ENCODE results near the gene GNG12.

Gene GNG12

DNA sequence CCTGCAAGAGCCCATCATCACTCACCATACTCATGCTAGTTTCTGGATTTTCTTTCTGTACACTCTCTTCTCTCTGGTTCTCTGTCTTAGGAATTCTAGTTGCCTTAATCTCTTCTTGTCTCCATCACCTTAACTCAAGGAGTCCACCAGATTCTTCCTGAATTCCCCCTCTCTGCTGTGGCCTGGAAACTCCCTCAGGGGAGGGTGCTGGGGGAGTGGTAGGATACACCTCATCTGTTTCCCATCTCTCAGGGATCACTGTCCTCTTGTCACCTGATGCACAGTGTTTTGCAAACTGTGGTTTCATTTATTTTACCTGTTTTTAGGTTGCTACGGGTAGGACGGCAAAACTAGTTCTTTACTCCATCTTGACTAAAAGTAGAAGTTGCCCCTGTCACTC is 6.6 kb upstream of the GNG12 start:
- DNase-seq = no peak

DNA sequence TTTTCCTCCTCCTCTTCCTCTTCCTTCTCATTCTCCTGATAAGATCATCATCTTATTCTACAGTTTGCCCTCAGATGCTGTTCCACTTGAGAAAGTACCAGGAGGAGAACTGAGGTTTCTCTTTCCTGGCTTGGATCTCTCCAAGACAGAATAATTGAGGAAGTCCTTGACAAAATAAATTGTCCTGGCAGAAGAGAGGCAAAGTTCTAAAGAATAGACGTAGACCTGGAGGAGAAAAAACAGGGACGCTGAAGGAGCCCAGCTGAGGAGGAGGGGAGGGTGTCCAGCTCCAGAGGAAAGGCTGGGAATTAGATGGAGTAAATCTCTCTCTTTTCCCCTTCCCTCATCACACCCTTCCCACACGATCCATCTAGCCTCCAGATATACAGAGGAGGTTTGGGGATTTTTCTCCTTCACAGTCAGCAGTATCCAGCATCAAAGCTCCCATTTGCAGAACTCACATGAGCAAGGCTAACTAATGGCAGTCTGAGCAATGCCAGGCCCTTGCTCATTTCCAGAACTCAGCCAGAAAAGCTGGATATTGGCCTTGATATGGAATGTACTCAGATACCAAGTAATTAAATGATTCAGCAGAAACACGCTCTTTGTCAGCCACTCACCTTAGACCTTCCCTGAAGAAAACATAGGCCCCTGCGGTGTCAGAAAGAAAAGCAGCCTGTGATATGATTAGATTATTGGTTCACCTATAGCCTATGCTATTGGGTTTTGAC is 5.1 kb upstream of the GNG12 start:
- peak; percentile 61 for DNase-seq

DNA sequence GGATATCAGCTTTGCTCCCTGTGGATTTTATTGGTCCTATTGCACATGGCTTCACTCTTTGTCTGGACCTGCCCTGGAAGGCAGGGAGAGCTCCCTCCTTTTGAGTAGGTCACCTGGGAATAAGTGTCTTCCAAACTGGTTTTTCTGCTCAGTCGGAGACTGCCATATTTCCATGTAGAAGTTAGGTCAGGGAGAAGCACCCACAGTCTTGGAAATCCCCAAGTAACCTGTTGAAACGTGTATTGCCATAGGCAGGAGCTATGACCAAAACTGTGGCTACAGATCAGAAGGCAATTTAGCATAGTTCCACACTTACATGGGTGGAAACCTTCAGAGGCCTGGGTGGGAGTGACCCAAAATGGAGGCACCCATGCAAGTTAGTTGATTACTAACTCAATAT is 3.5 kb upstream of the GNG12 start:
- DNase-seq = no peak

DNA sequence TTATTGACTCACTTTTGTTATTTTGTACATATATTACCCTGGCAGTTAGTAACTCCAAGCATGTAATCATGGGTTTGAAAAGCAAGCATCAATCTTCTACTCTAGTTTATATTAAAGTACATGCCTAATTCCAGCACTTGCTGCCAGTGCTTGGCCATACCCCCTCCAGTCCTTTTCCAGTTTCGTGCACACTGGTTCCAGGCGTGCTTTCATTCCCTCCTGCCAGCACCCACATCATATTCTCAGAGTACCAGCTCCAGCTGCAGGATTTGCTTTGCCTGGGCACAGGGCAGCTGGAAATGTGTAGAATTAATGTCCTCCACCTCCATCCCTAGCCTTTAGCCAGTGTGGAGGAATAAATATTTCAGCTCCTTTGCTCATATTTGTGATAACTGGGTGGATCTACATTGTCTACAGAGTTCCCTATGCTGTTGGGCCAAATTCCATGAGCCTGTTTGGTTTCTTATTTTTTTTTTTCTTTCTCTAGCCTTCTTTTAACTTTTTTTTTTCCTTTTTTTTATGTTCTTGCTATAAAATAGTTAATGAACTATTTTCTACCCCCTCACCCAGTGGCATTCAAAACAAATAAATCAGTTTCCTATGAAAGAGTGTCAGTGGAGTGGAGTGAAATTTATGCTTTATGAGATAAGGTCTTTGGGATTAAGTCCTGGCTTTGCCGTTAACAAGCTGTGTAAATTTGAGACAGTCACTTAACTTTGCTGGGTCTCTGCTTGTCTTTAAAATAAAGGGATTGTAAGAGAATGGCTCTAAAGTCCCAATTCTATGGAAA is 2.6 kb upstream of the GNG12 start:
- no peak for DNase-seq

DNA sequence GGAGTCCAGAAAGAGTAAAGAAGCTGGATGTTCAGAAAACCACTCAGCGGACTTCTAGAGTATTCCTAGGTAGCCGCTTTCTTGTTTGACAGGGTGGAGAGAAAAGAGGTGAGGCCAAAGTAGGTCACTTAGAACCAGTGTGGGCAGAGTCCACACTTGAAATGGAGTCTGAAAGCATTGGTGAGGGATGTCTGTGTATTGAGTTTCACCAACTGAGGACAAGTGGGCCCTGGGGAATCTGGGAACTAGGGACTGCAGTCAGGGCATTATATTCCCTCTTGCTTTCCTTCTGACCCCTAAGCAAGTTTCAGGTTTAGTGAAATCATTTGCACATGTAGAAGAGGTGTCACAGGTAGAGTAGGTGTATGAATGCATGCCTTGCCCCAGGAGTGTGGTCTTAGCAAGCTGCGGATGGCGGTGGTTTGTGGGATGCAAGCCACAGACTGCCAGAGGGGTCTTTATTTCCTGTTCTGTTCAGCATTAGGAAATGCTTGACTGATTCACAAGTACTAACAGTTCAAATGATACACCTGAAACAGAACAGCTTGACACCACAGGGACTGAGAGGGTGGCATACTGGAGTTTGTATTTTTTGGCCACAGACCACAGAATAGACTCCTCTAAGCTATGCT is 1.1 kb upstream of the GNG12 start:
- no peak for DNase-seq

DNA sequence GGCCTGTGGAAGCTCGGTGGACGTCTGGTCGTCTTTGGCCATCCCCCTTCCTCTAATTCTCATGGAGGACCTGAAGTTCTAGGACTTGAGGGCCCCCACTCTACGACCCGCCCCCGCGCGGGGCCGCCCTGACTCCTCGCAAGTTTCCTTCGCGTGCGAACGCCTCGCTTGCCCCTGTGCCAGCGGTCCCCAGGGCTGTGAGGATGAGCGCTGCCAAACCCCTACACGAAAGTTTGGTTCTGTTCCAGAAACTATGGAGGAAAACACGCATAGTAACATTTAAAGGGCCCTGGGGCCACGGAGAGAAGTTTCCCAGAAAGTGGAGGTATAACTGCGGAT is 304 bp upstream of the GNG12 start:
- DNase-seq = peak; percentile 73

DNA sequence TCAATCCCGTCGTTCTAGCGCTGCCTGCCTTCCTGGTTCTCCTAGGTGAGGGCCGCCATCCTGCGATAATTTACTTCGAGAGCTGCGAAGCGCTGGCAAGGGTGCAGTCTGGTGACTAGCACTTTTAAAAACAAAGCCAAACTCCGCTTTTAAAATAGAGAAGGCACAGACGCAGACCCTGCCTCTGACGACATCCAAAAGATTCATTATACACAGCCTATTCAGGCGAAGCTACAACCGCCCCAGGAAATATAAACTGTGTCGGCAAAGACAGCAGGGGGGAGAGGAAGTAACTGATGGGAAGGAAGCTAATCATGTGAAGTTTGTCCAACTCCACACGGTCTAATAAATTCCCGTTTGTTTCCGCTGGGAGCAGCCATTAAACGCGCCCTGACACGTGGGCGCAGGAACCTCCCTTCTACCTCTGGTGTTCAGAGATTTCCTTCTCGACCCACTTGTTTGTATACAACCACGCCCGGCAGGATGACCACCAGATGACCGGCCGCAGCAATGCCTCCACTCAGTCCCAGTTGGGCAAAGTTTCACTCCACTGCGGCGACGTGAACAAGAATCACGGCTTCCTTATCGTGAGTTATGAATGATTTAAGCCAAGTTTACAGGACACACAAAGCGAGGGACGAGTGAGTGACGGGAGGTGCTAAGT is 1.3 kb downstream of the GNG12 start:
- DNase-seq = peak; percentile 66

DNA sequence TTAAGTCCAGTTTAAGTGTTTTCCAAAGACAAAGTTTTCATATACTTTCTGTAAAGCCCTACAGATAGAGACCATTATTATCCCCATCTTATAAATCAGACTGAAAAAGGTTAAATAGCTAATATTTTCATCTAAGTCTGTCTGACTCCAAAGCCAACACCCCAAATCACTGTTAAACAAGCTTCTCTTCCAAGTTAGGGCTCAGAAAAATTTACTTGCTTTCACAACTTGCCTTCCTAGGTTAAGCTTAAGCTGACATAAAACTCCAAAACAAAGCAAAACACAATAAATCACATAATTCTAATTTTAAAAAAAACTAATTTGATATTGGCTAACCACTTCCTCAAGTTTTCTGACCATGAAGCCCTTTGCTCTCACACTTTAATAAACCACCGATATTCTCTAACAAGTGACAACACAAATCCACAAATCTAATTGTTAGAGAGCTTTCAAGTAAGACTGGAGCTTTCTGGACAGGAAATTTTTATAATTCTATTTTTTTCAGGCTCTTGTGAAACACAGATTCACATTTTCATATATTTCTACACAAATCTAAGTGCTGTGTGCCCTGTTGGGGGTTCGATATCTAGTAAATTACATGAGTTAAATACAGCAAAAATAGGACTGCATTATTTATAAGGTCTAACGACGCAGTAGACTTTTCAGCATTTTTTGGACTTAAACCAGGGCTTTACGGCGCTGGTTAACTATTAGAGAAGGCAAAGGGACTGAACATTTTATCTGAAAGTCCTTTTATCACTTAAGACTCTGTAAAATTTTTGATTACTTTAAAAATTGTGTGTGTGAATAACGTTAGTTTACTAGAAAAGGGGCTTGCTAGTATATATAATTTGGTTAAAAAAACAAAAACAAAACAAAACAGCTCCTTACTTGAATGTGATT is 2.1 kb downstream of the GNG12 start:
- no peak for DNase-seq

DNA sequence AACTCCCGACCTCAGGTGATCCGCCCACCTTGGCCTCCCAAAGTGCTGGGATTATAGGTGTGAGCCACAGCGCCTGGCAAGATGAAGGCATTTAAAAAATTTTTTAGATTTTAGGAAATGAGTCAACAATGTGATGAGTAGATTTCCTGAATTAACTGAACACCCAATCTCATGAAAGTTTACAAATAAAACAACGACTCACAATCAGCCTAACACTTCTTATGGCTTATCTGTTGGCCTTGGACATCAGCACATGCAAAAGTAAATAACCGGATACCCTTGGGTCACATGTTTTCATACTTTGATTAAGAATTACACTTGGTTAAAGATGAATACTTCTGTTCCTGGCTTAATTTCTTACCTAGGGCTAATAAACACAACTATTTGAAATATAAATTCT is 3.0 kb downstream of the GNG12 start:
- DNase-seq = no peak

DNA sequence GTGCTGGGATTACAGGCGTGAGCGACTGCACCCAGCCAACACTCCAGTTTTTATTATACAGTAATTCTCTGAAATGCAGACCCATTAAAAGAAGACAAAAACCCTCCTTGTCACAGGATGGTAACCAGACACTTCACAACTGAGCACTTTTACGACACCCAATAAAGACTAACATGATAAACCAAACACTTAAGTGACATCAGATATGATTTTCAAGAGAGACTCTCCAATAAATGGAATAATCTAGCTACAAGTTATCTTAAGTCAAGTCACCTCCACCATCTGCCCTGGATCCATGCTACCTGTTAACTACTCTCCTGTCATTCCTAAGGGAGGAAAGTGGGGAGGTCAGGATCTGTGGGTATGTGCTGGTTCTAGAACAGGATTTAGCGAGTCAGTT is 5.6 kb downstream of the GNG12 start:
- DNase-seq = no peak

DNA sequence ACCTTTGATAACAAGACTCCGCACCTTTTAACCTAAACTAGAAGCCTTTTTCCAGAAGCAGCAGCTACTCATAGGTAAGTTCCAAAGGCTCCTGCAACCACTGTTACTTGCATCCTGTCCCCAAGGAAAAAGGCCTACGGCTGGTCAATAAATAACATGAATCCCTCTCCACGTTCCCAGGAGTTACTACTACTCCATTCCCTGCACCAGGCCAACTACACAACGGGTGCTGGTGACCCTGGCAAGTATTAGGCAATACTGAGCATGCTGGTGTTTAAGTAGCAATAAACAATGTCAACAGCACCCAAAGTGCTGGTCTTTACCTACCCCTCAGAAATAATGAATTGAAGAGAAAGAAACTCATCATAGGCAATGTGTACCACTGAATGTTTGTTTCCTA is 7.7 kb downstream of the GNG12 start:
- DNase-seq = no peak

DNA sequence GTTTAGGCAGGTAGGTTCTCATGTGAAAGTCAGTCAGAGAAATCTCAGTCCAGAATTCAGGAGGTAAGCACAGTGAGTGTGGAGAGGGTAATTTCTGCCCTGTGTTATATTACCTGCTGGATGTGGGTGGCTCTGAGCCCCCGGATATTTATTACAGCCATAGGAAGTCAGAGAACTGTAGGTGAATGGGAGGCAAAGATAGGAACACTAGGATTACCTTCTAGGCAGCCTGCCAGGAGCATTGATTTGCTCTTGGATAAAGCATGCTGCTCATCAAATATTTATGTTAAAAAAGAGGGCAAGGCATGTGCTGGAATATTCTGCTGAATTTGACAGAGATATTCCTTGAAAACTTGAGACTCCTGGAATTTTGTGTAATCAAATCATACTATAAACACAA is 8.5 kb downstream of the GNG12 start:
- DNase-seq = no peak

DNA sequence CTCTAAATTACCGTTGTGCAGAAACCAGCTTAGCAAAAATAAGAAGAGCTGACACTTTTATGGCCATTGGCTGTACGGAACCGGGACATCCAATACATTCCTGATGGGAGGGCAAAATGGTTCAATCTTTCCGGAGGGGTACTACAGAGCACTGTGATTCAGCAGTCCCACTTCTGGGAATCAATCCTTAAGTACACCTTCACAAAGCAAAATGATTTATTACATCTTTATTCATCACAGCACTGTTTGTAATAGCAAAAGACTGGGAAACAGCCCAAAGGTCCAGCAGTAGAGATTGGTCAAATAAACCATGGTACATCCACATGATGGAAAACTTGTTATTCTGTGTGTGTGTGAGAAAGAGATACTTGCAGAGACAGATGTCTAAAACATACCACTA is 9.7 kb downstream of the GNG12 start:
- DNase-seq = peak; percentile 25

DNA sequence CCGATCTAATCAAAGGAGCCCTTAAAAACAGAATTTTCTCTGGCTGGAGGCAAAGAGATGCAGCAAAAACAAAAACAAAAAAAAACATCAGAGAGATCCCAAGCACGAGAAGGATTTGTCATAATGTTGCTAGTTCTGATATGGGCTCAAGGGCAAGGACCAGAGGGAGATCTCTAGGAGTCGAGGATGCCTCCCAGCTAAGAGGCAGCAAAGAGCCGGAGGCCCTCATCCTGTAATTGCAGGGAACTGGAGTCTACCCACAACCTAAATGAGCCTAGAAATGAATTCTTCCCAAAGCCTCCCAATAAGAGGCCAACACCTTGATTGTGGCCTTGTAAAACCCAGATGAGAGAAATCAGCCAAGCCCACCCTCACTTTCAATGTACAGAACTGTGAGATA is 12.0 kb downstream of the GNG12 start:
- no peak for DNase-seq

DNA sequence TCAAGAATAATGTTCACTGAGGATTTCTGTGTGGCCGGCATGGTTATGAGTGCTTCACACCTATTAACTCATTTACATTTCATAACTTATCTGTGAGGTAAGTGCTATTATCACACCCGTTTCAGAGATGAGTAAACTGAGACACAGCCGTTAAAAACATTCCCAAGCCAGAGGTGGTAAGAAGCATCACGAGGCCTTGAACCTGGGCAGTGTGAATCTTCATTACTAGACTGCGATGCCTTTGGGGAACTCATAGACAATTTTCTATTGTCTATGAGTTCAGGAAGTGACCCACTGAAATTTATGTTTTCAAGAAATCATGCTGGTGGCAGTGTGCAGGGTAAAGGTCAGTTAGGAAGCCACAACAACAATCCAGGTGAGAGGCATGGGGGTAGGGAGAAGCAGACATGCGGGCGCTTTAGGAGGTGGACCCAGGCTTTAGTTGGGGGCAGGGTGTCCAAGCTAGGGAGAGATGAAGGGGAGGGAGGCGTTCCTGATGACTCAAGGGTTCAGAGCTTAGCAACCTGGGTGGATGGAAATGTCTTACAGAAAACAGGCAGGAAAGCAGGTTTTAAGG is 14.5 kb downstream of the GNG12 start:
- no peak for DNase-seq

DNA sequence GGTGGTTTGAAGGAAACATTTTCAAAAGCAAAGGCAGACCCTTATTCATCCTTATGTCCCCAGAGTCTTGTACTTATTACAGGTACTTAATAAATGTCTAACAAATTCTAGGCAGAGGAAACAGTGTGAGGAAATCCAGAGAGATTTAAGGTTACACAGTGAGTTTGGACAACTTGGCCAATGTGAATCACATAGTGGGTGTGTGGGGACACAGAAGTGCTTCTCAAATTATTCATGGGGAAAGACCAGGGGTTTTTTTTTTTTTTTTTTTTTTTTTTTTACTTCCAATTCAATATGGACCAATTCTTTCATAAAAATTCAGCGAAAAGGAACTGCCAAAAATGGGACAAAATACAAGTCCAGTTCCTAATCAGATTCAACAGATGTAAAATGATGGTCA is 15.1 kb downstream of the GNG12 start:
- no peak for DNase-seq

DNA sequence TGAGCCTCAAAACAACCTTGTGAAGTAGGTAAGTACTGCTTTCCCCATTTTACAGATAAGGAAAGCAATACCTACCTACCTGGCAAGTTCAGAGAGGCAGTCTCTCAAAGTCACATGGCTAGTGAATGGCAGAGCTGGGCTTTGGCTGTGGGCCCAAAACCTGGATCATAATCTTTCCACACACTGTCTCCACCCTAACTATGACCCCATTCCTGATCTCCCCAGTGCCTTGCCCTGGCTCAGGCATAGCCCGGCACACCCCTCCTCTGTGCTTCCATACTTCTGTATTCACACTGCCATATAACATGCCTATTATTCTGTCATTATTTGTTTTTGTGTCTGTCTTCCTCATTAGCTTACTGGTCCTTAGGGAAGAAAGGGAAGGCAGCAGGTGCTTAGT is 15.9 kb downstream of the GNG12 start:
- DNase-seq = no peak

DNA sequence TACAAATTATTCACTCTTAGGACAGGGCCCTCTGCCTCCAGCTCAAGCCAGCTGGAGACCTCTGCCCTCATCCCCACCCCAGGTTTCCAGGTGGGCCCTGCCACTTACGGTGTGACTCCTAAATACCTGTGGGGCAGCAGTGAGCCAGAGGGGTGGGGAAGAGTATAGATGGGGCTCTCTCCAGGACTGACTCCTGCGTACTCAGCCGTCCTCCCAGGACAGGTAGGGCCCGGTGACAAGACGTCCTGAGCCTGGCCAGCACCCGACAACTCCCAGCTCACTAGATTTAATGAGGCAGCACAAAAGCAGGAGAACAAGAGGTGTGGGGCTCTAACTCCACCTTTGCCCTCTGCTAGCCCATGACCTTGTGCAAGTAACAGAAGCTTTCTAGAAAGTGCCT is 16.8 kb downstream of the GNG12 start:
- no peak for DNase-seq

DNA sequence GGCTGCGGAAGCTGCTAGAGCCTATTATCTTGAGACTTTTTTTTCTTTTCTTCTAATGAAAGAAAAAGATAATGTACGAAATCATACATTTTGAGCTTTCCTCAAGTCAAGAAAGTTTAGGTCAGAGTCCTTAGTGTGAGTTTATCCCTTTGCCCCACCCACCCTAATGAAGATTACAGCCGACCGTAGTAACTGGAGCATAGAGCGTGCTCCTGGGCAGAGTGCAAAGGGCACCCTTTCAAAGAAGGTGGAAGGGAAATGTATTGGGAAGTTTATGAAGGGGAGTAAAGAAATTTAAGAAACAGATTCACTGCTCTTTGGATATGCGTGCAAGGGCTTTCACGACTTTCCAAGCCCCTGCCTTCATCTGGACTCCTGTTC is 17.2 kb downstream of the GNG12 start:
- DNase-seq = no peak

DNA sequence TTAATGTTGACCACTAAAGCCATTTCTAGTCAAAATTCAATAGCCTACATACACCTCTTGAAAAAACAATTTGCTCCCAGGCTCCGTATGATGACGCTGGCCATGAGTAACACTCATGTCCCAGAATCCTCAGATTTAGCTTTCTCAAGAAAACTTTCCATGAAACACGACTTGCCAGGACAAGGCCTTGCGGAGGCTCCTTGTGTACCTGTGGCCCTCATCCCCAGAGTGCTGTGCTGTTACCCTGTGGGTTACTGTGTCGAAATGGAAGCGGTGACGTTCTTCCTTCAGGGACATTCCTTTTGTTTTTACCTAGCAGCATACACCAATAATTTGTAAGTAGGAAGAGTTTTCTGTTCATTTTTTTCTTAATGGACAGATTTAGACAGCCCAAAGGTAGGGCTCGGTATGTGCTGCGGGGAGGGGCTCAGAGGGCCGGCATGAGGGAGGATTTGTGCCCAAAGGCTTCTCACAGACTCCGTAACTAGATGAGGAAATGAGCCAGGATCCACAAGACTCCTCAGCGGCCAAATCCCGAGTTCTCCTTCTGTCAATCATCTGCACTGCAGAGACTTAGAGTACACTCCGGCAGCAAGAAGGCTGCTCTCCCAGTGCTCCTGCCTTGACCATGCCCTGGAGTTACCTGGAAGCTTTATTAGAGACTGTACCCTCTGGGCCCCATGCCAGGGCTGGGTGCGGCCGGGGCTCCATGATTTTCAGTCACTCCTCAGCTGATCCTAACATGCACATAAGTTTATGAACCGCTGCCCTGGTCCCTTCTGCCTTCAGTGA is 17.8 kb downstream of the GNG12 start:
- DNase-seq = no peak

DNA sequence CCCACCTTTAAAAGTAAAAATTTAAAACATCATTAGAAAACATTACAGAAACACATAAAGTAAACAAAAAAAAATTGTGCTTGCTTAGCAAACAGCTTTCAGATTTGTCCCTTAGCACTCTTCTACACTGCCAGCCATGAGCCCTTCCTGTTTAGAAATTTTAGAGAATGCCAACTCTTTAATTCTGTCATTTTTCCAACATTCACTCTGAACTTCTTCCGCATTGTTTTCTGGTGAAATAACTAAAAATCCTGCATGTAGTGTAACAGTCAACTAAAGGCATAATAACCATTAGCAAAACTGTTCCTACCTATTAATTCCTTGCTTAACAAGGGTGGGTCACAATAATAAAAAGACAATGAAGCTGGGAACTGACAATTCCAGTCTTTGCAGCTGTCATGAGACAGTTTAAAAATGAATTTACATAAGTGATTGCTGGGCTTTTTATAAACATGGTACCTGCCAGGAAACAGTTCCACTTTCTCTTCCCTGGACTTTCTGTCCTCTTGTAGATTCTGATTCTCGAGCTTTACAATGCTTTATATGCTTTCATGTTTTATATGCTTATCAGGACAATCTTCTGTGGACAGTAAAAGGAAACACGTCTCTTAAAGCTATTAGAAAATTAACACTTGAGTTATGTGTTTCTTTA is 19.0 kb downstream of the GNG12 start:
- DNase-seq = no peak
